Prostate gland (tissue), 2 donors: ENCODE results near the gene DDX52.

Experiments
- POLR2A ChIP-seq: fragments of 450-650 bp; IDR thresholded peaks from one replicate; pipeline ENCODE4 v1.6.1; 2016; ENCODE audit warnings: antibody characterized with exemption, mild to moderate bottlenecking
- TF ChIP-seq, protein P1 (sequence below), 4 experiments: fragments of 200-600 bp in 2 of 4; fragments of 450-650 bp in 2 of 4; sonication (generic) in 2 of 4; IDR thresholded peaks; 1 replicate in 3 of 4; 2 replicates in 1 of 4; pipeline ENCODE4 v1.5.1; 2016 to 2019; ENCODE audit warnings: antibody characterized with exemption in 4 of 4, mild to moderate bottlenecking in 2 of 4, moderate library complexity in 2 of 4

DNA sequence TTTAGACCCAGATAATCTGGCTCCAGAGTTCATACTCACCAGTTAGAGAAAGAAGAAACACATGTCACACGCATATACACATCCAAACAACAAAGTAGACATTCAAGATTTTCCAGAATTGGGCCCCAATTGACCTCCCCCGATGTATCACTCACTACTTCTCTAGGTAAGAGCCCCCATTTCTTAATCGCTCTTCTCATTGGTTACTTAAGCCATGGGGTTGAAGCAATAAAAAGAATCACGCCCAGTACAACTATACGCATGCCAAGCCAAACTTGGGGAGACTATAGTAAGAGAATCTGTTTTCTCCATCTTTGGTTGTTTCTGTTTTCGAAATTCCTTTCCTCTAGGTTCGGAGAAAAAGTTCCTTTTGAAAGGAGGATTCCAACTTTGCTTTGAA is 565 bp downstream of the DDX52 start:
- TF ChIP-seq, protein P1, sequence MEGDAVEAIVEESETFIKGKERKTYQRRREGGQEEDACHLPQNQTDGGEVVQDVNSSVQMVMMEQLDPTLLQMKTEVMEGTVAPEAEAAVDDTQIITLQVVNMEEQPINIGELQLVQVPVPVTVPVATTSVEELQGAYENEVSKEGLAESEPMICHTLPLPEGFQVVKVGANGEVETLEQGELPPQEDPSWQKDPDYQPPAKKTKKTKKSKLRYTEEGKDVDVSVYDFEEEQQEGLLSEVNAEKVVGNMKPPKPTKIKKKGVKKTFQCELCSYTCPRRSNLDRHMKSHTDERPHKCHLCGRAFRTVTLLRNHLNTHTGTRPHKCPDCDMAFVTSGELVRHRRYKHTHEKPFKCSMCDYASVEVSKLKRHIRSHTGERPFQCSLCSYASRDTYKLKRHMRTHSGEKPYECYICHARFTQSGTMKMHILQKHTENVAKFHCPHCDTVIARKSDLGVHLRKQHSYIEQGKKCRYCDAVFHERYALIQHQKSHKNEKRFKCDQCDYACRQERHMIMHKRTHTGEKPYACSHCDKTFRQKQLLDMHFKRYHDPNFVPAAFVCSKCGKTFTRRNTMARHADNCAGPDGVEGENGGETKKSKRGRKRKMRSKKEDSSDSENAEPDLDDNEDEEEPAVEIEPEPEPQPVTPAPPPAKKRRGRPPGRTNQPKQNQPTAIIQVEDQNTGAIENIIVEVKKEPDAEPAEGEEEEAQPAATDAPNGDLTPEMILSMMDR (IDR thresholded peaks at IDR 0.05), result no peak
- TF ChIP-seq POLR2A, result no peak
